HL-60 (cell line): ENCODE results near the gene ATP11B.

Source experiments
- DNase-seq, 2 experiments: peaks; one replicate each; pipeline ENCODE4 v3.0.0-alpha.2; 2010 to 2020; ENCODE audit warnings: low read depth in 1 of 2, low spot score in 1 of 2
- H3K27ac ChIP-seq: fragments of 250-450 bp; sonication (Bioruptor Pico); replicated peaks from 2 replicates; pipeline ENCODE4 v1.5.1; 2020; ENCODE audit warnings: mild to moderate bottlenecking, moderate library complexity
- H3K27me3 ChIP-seq: fragments of 250-450 bp; sonication (Bioruptor Pico); 2 replicates; pipeline ENCODE4 v1.5.1; 2021; ENCODE audit warnings: mild to moderate bottlenecking, moderate library complexity; ENCODE audit not compliant: insufficient read depth, poor library complexity, severe bottlenecking
- H3K4me3 ChIP-seq: replicated peaks from 2 replicates; pipeline ENCODE4 v1.5.1; 2011; ENCODE audit warnings: mild to moderate bottlenecking, control low read depth, low read length; ENCODE audit not compliant: insufficient read depth
- GABPA ChIP-seq: IDR thresholded peaks from 2 replicates; pipeline ENCODE4 v1.6.1; 2012; ENCODE audit warnings: low read depth
- POLR2AphosphoS5 ChIP-seq: IDR thresholded peaks from 2 replicates; pipeline ENCODE4 v1.6.1; 2012; ENCODE audit warnings: low read depth
- SPI1 ChIP-seq: IDR thresholded peaks from 2 replicates; pipeline ENCODE4 v1.6.1; 2012; ENCODE audit warnings: low read depth, mild to moderate bottlenecking, borderline replicate concordance
- TF ChIP-seq, protein P1 (sequence below): IDR thresholded peaks from one replicate; pipeline ENCODE4 v1.5.1; 2011; ENCODE audit warnings: low read length, control low read depth, inconsistent platforms; ENCODE audit not compliant: insufficient read depth
- TF ChIP-seq, protein P2 (sequence below): IDR thresholded peaks from 2 replicates; pipeline ENCODE4 v1.6.1; 2012; ENCODE audit warnings: low read depth; ENCODE audit not compliant: insufficient replicate concordance

ATP11B gene

DNA sequence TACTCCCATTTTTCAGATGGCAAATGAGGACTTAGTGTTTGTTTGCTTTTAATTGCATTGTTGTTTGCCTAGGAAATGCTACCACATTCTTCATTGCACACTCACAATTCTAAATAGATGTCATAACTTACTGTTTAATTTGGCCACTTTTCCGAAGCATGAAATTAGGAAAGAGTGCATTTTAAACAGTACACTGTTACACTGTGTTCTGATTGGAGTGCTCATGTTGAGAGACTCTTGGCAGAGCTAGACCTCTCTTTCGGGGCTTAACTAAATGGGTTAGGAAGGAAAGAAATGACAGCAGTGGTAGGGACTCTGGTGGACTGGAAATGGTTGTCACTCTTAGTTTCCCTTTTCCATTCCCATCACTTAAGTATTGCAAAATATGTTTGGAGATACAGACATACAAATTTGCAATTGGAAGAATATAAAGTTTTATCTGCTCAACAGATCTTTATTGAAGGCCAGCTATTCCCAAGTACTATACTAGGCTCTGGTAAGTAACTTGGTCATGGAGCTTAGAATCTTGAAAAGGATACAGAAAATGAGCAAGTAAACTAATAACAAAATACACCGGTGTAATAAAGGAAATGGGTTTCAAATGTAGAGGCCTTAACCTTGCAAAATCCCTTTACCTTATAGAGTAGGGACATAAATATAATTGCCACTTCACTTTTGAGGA is 96.8 kb downstream of the ATP11B start:
- TF ChIP-seq POLR2AphosphoS5 (no peak), GABPA (no peak), SPI1 (no peak)
- TF ChIP-seq, protein P1, sequence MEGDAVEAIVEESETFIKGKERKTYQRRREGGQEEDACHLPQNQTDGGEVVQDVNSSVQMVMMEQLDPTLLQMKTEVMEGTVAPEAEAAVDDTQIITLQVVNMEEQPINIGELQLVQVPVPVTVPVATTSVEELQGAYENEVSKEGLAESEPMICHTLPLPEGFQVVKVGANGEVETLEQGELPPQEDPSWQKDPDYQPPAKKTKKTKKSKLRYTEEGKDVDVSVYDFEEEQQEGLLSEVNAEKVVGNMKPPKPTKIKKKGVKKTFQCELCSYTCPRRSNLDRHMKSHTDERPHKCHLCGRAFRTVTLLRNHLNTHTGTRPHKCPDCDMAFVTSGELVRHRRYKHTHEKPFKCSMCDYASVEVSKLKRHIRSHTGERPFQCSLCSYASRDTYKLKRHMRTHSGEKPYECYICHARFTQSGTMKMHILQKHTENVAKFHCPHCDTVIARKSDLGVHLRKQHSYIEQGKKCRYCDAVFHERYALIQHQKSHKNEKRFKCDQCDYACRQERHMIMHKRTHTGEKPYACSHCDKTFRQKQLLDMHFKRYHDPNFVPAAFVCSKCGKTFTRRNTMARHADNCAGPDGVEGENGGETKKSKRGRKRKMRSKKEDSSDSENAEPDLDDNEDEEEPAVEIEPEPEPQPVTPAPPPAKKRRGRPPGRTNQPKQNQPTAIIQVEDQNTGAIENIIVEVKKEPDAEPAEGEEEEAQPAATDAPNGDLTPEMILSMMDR, result no peak
- TF ChIP-seq, protein P2, sequence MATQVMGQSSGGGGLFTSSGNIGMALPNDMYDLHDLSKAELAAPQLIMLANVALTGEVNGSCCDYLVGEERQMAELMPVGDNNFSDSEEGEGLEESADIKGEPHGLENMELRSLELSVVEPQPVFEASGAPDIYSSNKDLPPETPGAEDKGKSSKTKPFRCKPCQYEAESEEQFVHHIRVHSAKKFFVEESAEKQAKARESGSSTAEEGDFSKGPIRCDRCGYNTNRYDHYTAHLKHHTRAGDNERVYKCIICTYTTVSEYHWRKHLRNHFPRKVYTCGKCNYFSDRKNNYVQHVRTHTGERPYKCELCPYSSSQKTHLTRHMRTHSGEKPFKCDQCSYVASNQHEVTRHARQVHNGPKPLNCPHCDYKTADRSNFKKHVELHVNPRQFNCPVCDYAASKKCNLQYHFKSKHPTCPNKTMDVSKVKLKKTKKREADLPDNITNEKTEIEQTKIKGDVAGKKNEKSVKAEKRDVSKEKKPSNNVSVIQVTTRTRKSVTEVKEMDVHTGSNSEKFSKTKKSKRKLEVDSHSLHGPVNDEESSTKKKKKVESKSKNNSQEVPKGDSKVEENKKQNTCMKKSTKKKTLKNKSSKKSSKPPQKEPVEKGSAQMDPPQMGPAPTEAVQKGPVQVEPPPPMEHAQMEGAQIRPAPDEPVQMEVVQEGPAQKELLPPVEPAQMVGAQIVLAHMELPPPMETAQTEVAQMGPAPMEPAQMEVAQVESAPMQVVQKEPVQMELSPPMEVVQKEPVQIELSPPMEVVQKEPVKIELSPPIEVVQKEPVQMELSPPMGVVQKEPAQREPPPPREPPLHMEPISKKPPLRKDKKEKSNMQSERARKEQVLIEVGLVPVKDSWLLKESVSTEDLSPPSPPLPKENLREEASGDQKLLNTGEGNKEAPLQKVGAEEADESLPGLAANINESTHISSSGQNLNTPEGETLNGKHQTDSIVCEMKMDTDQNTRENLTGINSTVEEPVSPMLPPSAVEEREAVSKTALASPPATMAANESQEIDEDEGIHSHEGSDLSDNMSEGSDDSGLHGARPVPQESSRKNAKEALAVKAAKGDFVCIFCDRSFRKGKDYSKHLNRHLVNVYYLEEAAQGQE, result no peak
- Histone ChIP-seq H3K27ac (no peak overlapping the region), H3K4me3 (no peak overlapping the region), H3K27me3 (no peaks in the 10 kb centered on the region)
- no peak for DNase-seq

- Histone ChIP-seq H3K27ac (no peak overlapping the region), H3K27me3 (no peaks in the 10 kb centered on the region), H3K4me3 (no peak overlapping the region)
- no peak for DNase-seq
- TF ChIP-seq, protein P2, result no peak
- TF ChIP-seq, protein P1, result no peak
- TF ChIP-seq SPI1 (no peak), GABPA (no peak), POLR2AphosphoS5 (no peak)
These were observed 98.1 kb downstream of the ATP11B start for GRCh38 chr3:182891364-182891763.

DNA sequence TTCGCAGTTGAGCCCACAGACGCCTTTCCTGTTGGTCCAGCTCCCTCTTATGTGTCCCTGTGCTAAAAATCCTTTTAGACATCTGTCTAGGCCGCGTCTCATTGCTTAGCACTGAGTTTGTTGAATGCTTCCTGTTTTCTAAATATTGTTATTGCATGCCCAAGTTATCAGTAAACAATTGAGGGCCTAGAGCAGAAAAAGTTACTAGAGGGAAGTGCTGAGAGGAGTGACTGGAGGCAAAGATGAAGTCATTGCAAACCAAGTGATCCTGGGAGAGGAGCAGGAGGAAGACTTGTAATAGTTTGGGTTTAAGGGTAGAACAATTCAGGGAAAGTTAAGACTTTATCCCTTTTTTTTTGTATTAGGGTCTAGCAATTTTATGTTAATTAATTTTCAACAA is 98.9 kb downstream of the ATP11B start:
- TF ChIP-seq, protein P2, result no peak
- no peak for DNase-seq

More for the DNA sequence above, 98.9 kb downstream of the ATP11B start:
- Histone ChIP-seq H3K4me3 (no peak overlapping the region), H3K27me3 (no peaks in the 10 kb centered on the region), H3K27ac (no peak overlapping the region)
